Astrocyte of the spinal cord (primary cell): ENCODE measurements around the gene PROK1.

ENCODE experiments used
- DNase-seq: peaks from one replicate; pipeline ENCODE4 v3.0.0; 2011; ENCODE audit warnings: low read depth, low spot score
- H3K4me3 ChIP-seq: 2 replicates; pipeline ENCODE4 v1.5.1; 2011; ENCODE audit warnings: low read depth, mild to moderate bottlenecking, low read length, moderate library complexity
- in situ Hi-C: cut with HindIII; loops from 2 replicates; pipeline ENCODE4 v1.10.0; 2017; ENCODE audit warnings: low sequenced_read_pairs
- TF ChIP-seq, protein P1 (sequence below): IDR thresholded peaks from 2 replicates; pipeline ENCODE4 v1.5.1; 2012; ENCODE audit warnings: low read depth, mild to moderate bottlenecking, low read length, inconsistent platforms

PROK1 gene

DNA sequence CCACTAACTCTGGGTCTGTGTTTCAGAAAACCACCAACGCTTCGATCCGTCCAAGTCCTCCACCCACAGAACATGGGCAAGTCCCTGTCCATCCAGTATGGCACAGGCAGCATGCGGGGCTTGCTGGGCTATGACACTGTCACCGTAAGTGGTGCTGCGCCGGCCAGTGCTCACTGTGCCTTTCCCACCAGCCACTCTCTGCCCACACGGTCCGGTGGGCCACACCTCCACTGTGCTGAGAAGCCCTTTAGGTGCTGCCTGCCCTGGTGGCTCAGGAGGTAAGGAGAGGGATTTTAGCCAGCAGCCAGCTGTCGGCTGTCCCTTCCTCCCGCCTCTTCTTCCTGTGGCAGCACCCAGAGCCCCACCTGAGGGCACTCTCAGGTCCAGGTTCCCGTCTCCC, 33.9 kb downstream of the PROK1 start:
- no peak for DNase-seq
- in situ Hi-C loops, result no loop called here
- H3K4me3 ChIP-seq, result no peak overlapping the region
- TF ChIP-seq, protein P1, sequence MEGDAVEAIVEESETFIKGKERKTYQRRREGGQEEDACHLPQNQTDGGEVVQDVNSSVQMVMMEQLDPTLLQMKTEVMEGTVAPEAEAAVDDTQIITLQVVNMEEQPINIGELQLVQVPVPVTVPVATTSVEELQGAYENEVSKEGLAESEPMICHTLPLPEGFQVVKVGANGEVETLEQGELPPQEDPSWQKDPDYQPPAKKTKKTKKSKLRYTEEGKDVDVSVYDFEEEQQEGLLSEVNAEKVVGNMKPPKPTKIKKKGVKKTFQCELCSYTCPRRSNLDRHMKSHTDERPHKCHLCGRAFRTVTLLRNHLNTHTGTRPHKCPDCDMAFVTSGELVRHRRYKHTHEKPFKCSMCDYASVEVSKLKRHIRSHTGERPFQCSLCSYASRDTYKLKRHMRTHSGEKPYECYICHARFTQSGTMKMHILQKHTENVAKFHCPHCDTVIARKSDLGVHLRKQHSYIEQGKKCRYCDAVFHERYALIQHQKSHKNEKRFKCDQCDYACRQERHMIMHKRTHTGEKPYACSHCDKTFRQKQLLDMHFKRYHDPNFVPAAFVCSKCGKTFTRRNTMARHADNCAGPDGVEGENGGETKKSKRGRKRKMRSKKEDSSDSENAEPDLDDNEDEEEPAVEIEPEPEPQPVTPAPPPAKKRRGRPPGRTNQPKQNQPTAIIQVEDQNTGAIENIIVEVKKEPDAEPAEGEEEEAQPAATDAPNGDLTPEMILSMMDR, result no peak

DNA sequence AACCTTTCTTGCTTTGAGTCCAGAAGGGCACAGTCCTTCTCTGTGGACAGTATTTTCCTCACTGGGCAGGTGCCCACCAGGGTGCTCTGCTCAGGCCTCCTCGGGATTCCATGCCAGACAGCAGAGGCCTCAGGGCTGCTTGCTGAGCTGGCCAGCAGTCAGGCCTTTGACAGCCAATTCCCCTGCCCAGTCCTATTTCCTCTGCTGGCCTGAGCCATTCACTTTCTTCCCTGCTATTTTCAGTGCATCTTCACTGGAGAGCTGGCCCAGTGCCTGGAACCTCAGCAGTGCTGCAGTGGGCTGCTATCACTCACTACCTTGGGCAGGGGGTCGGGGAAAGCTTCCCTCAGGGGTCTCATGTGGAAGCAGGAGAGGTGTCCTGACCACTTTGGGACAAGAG, 34.8 kb downstream of the PROK1 start:
- no peak overlapping the region for H3K4me3 ChIP-seq
- in situ Hi-C loops, result no loop called here
- TF ChIP-seq, protein P1, result no peak

DNA sequence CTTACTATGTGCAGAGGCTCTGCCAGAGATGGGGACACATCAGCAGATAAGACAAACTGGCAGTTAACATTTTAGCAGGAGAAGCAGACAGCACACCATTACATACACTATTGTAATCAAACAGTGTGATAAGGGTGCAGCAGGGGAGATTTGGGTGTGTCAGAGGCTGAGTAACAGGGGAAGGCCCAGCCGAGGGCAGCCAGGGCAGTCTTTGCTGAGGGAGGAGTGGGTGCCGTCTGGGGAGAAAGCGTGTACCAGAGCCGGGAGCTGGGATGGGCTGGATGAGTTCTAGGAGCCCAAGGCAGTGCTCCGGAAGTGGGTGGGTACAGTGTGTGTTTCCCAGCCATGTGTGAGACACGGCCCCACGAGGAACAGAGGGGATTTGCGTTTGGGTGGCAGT, 36.8 kb downstream of the PROK1 start:
- H3K4me3 ChIP-seq, result no peak overlapping the region
- DNase-seq, result no peak
- TF ChIP-seq, protein P1, result no peak
- in situ Hi-C loops, result no loop called here

More for the DNA sequence above, 34.8 kb downstream of the PROK1 start:
- DNase-seq, result no peak

DNA sequence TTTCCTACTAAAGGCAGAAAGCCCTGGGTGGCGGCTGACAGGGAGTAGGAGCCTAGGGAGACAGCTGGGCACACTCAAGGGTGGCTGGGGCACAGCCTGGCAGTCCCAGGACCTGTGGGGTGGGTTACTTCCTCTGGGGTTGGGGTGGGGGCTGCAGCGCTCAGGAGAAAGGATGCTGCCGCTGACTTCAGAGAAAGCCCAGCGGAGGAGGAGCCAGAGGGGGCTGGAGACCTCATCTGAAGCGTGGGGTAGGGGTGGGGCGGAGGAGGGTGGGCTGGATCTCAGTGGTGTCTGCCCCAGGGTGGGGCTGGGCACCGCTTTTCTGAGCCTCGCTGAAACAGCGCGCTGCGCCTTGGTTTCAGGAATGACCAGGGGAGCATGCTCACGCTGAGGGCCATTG, 37.2 kb downstream of the PROK1 start:
- DNase-seq, result no peak
- no peak overlapping the region for H3K4me3 ChIP-seq
- in situ Hi-C loops, result no loop called here
- TF ChIP-seq, protein P1, result no peak

DNA sequence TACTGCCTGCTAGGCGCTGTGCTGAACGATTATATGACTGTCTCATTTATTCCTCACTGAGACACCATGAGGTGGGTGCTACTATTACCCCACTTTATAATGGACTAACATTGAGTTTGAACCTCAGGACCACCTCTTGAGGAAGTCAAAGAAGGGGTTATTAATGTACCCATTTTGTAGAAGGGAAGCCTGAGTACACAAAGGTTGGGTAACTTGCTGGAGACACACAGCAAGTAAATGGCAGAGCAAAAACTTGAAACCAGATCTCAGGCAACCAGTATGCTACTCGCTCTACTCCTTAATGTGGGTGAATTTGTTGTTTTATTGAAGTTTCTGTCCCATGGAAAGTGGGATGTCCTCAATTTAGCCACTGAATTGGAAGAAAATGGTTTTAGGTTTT, 37.9 kb downstream of the PROK1 start:
- no peak for DNase-seq
- in situ Hi-C loops, result no loop called here
- TF ChIP-seq, protein P1, result no peak
- H3K4me3 ChIP-seq, result no peak overlapping the region

DNA sequence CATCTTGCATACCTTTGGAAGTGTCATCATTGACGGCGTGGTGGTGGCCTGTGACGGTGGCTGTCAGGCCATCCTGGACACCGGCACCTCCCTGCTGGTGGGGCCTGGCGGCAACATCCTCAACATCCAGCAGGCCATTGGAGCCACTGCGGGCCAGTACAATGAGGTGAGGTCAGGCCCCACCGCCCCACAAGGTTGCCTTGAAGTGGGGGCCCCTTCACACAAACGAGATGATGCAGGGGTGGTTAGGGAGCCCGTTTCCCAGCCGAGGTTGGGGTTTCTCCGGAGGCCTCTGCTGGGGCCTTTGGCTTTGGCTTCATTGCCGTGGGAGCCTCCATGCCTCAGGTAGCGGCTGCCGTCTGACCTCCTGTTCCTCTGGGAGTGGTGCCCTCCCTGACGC, 38.5 kb downstream of the PROK1 start:
- DNase-seq, result no peak
- TF ChIP-seq, protein P1, result no peak
- no peak overlapping the region for H3K4me3 ChIP-seq
- in situ Hi-C loops, result no loop called here

DNA sequence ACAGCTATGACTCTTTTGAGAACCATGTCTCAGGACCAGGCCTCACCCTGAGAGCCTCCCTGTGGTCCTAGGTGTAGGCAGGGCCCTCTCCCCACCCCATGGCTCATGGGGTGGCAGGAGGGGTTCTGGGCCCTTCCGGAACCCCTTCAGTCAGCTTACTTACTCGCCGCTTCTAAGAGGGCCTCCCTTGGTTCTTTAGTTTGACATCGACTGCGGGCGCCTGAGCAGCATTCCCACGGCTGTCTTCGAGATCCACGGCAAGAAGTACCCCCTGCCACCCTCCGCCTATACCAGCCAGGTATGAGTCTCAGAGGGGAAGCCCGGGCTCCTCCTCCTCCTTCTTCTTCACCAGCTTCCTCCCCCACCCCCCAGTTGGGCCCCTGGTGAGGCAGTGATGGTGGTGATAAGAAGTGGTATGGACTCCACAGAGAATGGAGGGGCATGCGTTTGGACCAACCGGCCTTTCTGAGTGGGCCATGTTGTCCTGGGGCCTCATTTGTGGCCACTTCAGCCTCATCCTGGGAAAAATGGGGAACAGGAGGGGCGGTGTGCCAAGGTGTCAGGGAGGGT, 39.1 kb downstream of the PROK1 start:
- TF ChIP-seq, protein P1, result no peak
- no peak for DNase-seq
- H3K4me3 ChIP-seq, result no peak overlapping the region
- in situ Hi-C loops, result no loop called here
